ENCODE data around the gene TIMP3.

Gene TIMP3

DNA sequence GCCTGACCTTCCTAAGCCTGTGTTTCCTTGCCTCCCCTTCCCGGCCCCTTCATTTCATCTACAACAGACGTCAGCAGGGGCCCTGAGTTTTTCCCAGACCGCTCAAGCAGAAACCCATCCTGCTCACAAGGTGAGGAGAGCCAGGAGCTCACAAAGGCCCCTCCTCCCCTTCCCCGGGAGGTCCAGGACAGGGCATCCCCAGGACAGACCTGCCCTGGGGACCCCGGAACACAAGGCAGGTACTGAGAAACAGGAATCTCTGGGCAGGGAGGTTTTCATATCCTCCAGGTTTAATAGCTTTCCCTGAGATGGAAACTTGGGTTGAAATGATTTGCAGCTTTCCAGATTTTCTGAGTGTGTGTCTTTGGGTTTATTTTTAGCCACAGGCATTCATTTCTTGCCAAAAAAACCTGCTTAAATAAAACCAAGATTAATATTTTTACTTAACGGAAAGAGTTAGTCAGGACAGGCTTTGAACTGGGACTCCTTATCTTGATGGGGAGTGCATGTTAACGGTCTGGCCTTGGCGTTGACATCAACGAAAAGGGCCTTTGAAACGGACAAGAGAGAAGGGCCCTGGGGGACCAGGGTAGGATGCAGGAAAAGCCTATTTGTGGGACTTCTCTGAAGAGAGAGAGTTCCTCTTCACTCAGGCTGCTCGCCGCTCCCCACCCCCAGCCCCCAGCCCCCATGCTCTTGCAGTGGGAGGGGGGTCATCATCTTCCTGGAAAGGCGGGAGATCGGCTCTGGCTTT is 38.5 kb downstream of the TIMP3 start:
- H3K4me3 ChIP-seq (ENCODE audit: low read depth, low read length) = no peak overlapping the region
- TF ChIP-seq, protein P1, sequence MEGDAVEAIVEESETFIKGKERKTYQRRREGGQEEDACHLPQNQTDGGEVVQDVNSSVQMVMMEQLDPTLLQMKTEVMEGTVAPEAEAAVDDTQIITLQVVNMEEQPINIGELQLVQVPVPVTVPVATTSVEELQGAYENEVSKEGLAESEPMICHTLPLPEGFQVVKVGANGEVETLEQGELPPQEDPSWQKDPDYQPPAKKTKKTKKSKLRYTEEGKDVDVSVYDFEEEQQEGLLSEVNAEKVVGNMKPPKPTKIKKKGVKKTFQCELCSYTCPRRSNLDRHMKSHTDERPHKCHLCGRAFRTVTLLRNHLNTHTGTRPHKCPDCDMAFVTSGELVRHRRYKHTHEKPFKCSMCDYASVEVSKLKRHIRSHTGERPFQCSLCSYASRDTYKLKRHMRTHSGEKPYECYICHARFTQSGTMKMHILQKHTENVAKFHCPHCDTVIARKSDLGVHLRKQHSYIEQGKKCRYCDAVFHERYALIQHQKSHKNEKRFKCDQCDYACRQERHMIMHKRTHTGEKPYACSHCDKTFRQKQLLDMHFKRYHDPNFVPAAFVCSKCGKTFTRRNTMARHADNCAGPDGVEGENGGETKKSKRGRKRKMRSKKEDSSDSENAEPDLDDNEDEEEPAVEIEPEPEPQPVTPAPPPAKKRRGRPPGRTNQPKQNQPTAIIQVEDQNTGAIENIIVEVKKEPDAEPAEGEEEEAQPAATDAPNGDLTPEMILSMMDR (IDR thresholded peaks at IDR 0.05; ENCODE audit: low read depth, low read length) = no peak
- TF ChIP-seq POLR2A (IDR thresholded peaks at IDR 0.05; ENCODE audit: extremely low read depth, insufficient read length) (no peak), MYC (IDR thresholded peaks at IDR 0.05; ENCODE audit: low read depth, low read length) (no peak), MAX (IDR thresholded peaks at IDR 0.05; ENCODE audit: low read depth, low read length) (no peak)
- no peak for DNase-seq (ENCODE audit: low read depth)

GRCh38 chr22:32841175-32841574 is 39.7 kb downstream of the TIMP3 start:
- no peak for DNase-seq (ENCODE audit: low read depth)
- no peak for TF ChIP-seq POLR2A (IDR thresholded peaks at IDR 0.05; ENCODE audit: extremely low read depth, insufficient read length)
- H3K4me3 ChIP-seq (ENCODE audit: low read depth, low read length) = no peak overlapping the region

GRCh38 chr22:32842486-32842885 is 41.0 kb downstream of the TIMP3 start:
- H3K4me3 ChIP-seq (ENCODE audit: low read depth, low read length) = no peak overlapping the region
- peak; percentile 14 for DNase-seq (ENCODE audit: low read depth)
- no peak for TF ChIP-seq MYC (IDR thresholded peaks at IDR 0.05; ENCODE audit: low read depth, low read length)
- no peak for TF ChIP-seq POLR2A (IDR thresholded peaks at IDR 0.05; ENCODE audit: extremely low read depth, insufficient read length)
- TF ChIP-seq, protein P1 (IDR thresholded peaks at IDR 0.05; ENCODE audit: low read depth, low read length) = no peak
- no peak for TF ChIP-seq MAX (IDR thresholded peaks at IDR 0.05; ENCODE audit: low read depth, low read length)

DNA sequence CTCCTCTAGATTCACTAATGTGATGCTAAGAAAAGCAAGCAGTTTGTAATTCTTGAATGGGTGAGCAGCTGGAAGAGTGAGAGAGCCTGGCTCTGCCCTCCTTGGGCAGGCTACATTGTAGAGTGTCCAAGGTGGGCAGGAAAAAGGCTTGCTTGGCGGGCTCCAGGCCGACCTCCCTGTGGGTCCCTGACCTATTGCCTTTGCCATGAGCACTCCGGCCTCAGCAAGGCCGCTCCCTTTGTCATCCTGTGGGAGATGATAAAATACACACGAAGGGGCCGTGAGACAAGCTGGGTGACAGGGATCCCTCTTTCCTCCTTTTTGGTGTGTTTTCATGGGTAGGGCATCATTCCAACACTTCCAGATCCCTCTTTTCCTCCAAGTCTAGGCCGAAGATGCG is 41.8 kb downstream of the TIMP3 start:
- H3K4me3 ChIP-seq (ENCODE audit: low read depth, low read length) = no peak overlapping the region
- TF ChIP-seq MYC (IDR thresholded peaks at IDR 0.05; ENCODE audit: low read depth, low read length) (no peak), MAX (IDR thresholded peaks at IDR 0.05; ENCODE audit: low read depth, low read length) (no peak), POLR2A (IDR thresholded peaks at IDR 0.05; ENCODE audit: extremely low read depth, insufficient read length) (no peak)
- TF ChIP-seq, protein P1 (IDR thresholded peaks at IDR 0.05; ENCODE audit: low read depth, low read length) = no peak
- no peak for DNase-seq (ENCODE audit: low read depth)

DNA sequence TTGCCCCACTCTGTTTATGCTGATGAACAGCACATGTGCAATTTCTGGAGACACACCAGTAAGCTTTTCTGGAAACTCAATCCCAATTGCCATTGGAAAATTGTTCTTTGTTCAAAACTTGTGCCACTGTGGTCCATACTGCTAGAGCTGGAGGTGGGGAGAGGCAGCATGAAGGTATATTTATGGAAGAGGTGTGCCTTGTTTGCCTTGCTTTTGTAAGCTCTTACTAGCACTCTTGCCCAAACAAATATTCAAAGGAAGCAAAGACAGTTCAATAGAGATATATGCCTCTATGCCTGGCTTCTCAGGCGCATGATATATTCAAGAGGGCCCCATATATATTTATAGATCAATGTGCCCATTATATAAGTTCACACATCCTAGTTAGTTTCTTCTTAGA is 42.7 kb downstream of the TIMP3 start:
- no peak for DNase-seq (ENCODE audit: low read depth)
- H3K4me3 ChIP-seq (ENCODE audit: low read depth, low read length) = no peak overlapping the region
- no peak for TF ChIP-seq MAX (IDR thresholded peaks at IDR 0.05; ENCODE audit: low read depth, low read length)

GRCh38 chr22:32846780-32847491 is 45.4 kb downstream of the TIMP3 start:
- DNase-seq (ENCODE audit: low read depth) = no peak
- H3K4me3 ChIP-seq (ENCODE audit: low read depth, low read length) = no peak overlapping the region
- TF ChIP-seq, protein P1 (IDR thresholded peaks at IDR 0.05; ENCODE audit: low read depth, low read length) = no peak
- no peak for TF ChIP-seq MYC (IDR thresholded peaks at IDR 0.05; ENCODE audit: low read depth, low read length)
- no peak for TF ChIP-seq MAX (IDR thresholded peaks at IDR 0.05; ENCODE audit: low read depth, low read length)
- TF ChIP-seq POLR2A (IDR thresholded peaks at IDR 0.05; ENCODE audit: extremely low read depth, insufficient read length) = no peak

All from NB4 (cell line).